SK-N-MC (cell line): ENCODE results near the gene DRICH1.
"Not testable (repeated sequence)": the region's sequence is repeated elsewhere in the genome, so short reads cannot be mapped to it uniquely, and the experiment has no call there.

ENCODE experiments used
- DNase-seq: peaks from one replicate; pipeline ENCODE4 v3.0.0-alpha.2; 2011; ENCODE audit warnings: low read depth, low spot score
- H3K27ac ChIP-seq: fragments of 200-600 bp; sonication (generic); 2 replicates; pipeline ENCODE4 v1.5.1; 2016; ENCODE audit warnings: mixed run types
- H3K36me3 ChIP-seq: fragments of 200-600 bp; sonication (generic); 2 replicates; pipeline ENCODE4 v1.6.1; 2017; ENCODE audit warnings: antibody characterized with exemption, low read length, mixed read lengths; ENCODE audit not compliant: insufficient read depth
- H3K4me3 ChIP-seq: fragments of 200-600 bp; sonication (generic); 2 replicates; pipeline ENCODE4 v1.5.1; 2016
- H3K9ac ChIP-seq: fragments of 200-600 bp; sonication (generic); 2 replicates; pipeline ENCODE4 v1.8.0; 2017; ENCODE audit warnings: mixed run types, mixed read lengths; ENCODE audit not compliant: insufficient read length
- H3K9me3 ChIP-seq: fragments of 200-600 bp; sonication (generic); 2 replicates; pipeline ENCODE4 v1.6.1; 2017; ENCODE audit warnings: low read depth, mild to moderate bottlenecking, antibody characterized with exemption, low read length, moderate library complexity, mixed read lengths
- EZH2 ChIP-seq: fragments of 200-600 bp; sonication (generic); IDR thresholded peaks from one replicate; pipeline ENCODE4 v1.6.1; 2017; ENCODE audit warnings: antibody characterized with exemption
- FOXP2 ChIP-seq: optimal IDR thresholded peaks from 2 replicates; pipeline ENCODE3; 2011; ENCODE audit warnings: mild to moderate bottlenecking, moderate library complexity; ENCODE audit not compliant: insufficient read depth; ENCODE audit errors: extremely low read length, control extremely low read depth
- POLR2AphosphoS5 ChIP-seq: IDR thresholded peaks from 2 replicates; pipeline ENCODE4 v1.6.1; 2012; ENCODE audit warnings: mild to moderate bottlenecking, low read depth, low read length, borderline replicate concordance

DRICH1 gene

DNA sequence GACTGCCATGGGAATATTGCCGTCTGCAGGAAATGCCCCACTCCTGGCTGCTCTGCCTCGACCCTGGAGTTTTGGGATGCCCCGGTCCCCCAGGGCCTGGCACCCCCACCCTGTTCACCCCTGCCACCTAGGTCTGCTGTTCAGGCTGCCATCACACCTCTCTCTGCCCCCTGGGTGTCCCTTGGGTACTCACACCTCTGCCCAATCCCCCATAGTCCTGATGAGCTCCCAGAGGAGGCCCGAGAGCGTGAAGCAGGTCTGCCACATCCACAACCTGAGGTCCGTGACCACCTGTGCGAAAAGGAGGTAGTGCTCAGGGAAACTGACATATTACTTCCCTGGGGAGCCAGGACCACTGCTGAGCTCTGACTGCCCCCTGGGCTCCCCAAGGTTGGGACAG lies 20.2 kb upstream of the DRICH1 start:
- Histone ChIP-seq H3K27ac (no peak overlapping the region), H3K9me3 (no peaks in the 10 kb centered on the region), H3K9ac (no peak overlapping the region), H3K36me3 (no peaks in the 10 kb centered on the region), H3K4me3 (no peak overlapping the region)
- TF ChIP-seq POLR2AphosphoS5 (no peak), FOXP2 (no peak), EZH2 (no peak)
- no peak for DNase-seq

DNA sequence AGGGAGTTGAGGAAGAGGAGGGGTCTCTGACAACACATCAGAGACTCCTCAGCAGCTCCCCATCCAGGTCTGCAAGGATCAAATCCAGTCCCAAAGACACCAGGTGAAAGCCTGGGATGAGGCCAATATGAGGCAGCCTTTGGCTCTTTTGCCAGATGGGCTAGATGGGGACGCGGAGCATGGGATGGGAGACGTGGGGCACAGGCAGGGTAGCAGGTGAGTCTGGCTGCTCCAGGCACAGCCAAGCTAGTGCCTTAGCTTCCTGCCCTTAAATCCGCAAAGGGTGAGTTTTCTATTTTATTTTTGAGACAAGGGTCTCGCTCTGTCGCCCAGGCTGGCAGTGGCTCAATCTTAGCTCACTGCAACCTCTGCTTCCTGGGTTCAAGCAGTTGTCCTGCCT lies 19.6 kb upstream of the DRICH1 start:
- no peaks in the 10 kb centered on the region for H3K9me3 ChIP-seq
- no peak overlapping the region for H3K9ac ChIP-seq
- TF ChIP-seq EZH2 (no peak), FOXP2 (no peak), POLR2AphosphoS5 (no peak)
- no peak overlapping the region for H3K27ac ChIP-seq
- no peak for DNase-seq
- H3K4me3 ChIP-seq, result no peak overlapping the region
- no peaks in the 10 kb centered on the region for H3K36me3 ChIP-seq

DNA sequence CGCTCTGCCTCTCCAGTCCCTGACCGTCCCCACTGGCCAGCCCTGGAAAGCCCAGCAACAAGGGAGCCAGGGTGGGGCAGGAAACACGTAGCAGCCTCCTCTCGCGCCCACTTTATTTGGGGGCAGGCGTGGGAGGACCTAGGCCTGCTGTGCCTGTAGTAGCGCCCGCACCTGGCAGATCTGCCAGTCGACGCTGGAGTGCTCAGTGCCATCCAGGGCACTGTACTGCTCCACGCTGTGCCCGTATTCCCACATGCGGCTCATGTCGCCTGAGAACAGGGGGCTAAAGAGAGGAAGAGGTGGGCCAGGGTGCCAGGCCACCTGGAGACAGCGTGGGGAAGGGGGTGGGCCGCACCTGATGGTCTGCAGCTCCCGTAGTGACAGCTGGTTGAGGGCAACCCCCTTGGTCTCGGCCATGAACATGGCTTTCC lies 17.0 kb upstream of the DRICH1 start:
- H3K27ac ChIP-seq, result no peak overlapping the region
- no peak overlapping the region for H3K9ac ChIP-seq
- H3K4me3 ChIP-seq, result no peak overlapping the region
- TF ChIP-seq POLR2AphosphoS5, result no peak
- no peak for TF ChIP-seq FOXP2
- TF ChIP-seq EZH2, result no peak
- DNase-seq, result no peak
- no peaks in the 10 kb centered on the region for H3K36me3 ChIP-seq
- no peaks in the 10 kb centered on the region for H3K9me3 ChIP-seq

DNA sequence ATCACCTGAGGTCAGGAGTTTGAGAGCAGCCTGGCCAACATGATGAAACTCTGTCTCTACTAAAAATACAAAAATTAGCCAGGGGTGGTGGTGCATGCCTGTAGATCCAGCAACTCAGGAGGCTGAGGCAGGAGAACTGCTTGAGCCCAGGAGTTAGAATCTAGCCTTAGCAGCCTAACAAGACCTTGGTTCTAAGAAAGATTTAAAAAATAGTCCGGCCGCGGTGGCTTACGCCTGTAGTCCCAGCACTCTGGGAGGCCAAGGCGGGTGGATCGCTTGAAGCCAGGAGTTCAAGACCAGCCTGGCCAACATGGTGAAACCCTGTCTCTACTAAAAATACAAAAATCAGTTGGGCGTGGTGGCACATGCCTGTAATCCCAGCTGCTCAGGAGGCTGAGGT lies 14.4 kb upstream of the DRICH1 start:
- H3K9me3 ChIP-seq, DNase-seq, H3K27ac ChIP-seq, H3K36me3 ChIP-seq, H3K9ac ChIP-seq, H3K4me3 ChIP-seq: not testable (repeated sequence)

DNA sequence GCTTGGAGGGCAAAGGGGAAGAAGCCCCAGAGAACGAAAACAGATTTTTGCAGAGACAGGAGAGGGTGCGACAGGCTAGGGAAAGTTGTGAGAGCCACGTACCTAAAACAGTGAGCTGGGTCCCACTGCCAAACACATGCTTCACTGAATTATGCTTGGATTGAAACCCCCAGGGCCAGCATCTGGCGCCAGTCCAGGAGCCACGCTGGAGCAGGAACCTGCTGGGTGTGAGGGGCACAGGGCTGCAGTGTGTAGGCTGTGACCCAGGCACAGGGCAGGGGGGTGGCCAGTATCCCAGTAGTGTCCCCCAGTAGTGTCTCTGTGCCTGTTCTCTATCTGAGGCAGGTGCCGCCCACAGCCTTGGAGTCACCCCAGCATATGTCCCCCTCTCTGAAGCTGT lies 8.1 kb upstream of the DRICH1 start:
- not testable (repeated sequence) for H3K27ac ChIP-seq, DNase-seq, H3K9me3 ChIP-seq, H3K36me3 ChIP-seq, H3K4me3 ChIP-seq, H3K9ac ChIP-seq

DNA sequence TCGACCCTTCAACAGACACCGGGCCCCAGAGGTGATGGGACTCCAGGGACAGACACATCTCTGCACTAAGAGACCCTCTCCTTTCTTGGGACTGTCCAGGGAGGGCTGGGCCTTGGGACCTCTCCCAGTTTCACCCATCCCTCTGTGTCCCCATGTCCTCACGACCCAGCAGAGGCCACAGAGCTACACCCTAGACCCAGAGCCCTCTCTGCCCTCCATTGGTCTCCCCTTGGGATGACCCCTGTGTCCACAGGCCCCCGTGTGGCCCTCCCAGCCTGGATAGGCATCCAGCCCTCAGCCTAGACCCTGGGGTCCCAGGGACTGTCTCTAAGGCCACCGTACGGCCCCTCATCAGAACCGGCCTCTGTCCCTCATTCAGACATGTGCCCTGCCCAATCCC lies 7.5 kb upstream of the DRICH1 start:
- Histone ChIP-seq H3K36me3 (no peaks in the 10 kb centered on the region), H3K9me3 (no peaks in the 10 kb centered on the region), H3K4me3 (no peak overlapping the region), H3K27ac (no peak overlapping the region), H3K9ac (no peak overlapping the region)
- no peak for DNase-seq
- no peak for TF ChIP-seq FOXP2
- TF ChIP-seq POLR2AphosphoS5, result no peak
- TF ChIP-seq EZH2, result no peak

DNA sequence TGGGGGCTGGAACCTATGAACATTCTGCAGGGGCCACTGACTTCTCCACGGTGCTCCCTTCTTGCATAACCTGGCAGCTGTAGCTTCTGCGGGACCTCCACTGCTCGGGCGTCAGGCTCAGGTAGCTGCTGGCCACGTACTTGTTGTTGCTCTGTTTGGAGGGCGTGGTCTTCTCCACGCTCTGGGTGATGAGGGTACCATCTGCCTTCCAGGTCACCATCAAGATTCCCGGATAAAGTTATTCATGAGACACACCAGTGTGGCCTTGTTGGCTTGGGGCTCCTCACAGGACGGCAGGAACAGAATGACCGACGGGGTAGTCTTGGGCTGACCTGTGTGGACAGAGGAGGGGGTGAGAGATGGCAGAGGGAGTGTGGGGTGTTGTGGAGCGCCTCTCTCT lies 6.5 kb upstream of the DRICH1 start:
- no peak overlapping the region for H3K27ac ChIP-seq
- TF ChIP-seq EZH2, result no peak
- no peak for TF ChIP-seq POLR2AphosphoS5
- TF ChIP-seq FOXP2, result no peak
- H3K9me3 ChIP-seq, result no peaks in the 10 kb centered on the region
- DNase-seq, result no peak
- H3K36me3 ChIP-seq, result no peaks in the 10 kb centered on the region
- H3K4me3 ChIP-seq, result no peak overlapping the region
- H3K9ac ChIP-seq, result no peak overlapping the region

DNA sequence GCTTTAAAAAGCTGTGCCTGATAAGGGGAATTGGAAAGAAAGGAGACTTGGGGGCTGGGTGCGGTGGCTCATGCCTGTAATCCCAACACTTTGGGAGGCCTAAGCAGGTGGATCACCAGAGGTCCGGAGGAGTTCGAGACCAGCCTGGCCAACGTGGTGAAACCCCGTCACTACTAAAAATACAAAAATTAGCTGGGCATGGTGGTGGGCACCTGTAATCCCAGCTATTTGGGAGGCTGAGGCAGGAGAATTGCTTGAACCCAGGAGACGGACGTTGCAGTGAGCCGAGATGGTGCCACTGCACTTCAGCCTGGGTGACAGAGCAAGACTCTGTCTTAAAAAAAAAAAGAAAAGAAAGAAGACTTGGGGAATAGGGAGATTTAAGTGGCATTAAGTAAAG lies 3.2 kb upstream of the DRICH1 start:
- DNase-seq, H3K9me3 ChIP-seq, H3K4me3 ChIP-seq, H3K27ac ChIP-seq, H3K36me3 ChIP-seq, H3K9ac ChIP-seq: not testable (repeated sequence)

DNA sequence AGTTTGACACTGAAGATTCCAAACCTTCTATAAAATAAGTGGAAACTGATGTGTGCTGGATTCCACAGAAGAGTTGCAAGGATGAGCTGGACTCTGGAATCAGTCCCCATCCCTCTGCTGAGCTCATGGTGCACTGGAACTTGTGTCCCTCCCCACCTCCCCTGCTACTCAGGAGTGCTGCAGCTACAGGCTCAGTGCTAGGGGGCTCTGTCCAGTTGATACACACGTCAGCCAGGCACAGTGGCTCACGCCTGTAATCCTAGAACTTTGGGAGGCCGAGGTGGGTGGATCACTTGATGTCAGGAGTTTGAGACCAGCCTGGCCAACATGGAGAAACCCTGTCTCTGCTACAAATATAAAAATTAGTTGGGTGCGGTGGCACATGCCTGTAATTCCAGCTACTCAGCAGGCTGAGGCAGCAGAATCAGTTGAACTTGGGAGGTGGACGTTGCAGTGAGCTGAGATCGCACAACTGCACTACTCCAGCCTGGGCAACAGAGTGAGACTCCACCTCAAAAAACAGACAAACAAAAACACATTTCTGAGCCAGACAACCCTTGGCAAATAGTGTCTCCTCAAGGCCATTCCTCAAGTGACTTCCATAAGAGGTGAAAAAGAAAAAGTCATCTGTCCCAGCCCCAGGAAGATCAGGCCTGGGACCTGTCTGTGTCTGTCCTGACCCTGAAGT lies 3.9 kb downstream of the DRICH1 start:
- H3K36me3 ChIP-seq, H3K9ac ChIP-seq, H3K27ac ChIP-seq, H3K9me3 ChIP-seq, H3K4me3 ChIP-seq, DNase-seq: not testable (repeated sequence)

DNA sequence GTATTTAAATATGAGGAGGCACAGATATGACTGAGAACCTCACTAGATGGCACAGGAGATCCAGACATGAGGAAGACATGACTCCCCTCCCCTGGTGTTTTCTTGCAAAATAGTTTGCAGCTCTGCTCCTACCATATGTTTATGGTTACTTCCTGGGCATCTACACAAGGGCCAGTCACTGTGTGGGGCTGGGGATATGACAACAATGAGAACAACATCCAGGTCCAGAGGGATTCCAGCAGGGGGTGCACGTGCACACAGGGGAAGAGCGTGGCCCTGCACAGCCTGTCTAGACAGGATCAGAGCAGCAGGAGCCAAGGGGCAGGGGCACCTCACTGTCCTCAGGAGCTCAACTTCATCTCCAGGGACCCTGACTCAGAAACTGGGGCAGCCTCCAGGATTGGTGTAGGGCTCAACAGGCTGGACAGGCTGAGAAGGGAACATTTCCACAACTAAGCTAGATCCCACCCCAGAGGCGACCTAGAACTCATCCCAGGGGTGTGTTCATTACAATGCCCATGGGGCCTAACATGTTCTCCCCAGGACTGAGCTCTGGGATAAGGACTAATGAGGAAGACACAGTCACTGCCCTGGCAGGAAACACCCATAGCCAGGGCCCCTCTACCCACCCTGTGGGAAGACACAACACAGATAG lies 4.6 kb downstream of the DRICH1 start:
- H3K4me3 ChIP-seq, H3K9ac ChIP-seq, H3K27ac ChIP-seq, H3K9me3 ChIP-seq, H3K36me3 ChIP-seq, DNase-seq: not testable (repeated sequence)
